GM10266 (cell line): ENCODE results near the gene ADAMTS17.

Source experiments
- DNase-seq: peaks from one replicate; pipeline ENCODE4 v3.0.0; 2012; ENCODE audit errors: extremely low spot score
- TF ChIP-seq, protein P1 (sequence below): IDR thresholded peaks from 2 replicates; pipeline ENCODE4 v1.5.1; 2012; ENCODE audit warnings: mild to moderate bottlenecking, low read depth; ENCODE audit not compliant: control insufficient read depth, insufficient read depth; ENCODE audit errors: missing control alignments

The ADAMTS17 gene

DNA sequence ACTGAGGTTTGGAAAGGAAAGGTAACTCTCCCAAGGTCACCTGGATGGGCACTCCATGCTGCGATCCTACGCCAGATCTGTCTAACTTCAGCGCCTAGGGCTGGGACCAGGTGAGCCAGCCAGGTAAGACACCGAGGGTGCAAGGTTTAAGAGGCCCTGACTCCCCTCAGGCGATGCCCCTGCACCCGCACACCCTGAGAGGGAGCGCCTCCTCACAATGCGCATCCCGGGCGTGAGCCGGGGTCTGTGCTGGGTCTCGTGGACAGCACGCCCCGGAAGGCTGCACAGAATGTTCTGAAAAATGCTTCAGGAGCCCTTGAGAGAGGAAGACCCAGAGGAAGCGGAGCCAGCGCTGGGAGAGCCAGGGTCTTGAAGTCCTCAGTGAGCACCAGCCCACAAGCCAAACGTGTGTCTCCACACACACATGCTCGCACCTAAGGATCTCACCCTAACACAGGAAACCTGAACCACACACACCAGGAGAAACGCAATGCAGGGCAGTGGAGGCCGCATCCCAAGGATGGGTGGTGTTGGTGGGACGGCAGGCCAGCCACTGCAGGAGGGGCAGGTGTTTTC is 142.0 kb downstream of the ADAMTS17 start:
- TF ChIP-seq, protein P1, sequence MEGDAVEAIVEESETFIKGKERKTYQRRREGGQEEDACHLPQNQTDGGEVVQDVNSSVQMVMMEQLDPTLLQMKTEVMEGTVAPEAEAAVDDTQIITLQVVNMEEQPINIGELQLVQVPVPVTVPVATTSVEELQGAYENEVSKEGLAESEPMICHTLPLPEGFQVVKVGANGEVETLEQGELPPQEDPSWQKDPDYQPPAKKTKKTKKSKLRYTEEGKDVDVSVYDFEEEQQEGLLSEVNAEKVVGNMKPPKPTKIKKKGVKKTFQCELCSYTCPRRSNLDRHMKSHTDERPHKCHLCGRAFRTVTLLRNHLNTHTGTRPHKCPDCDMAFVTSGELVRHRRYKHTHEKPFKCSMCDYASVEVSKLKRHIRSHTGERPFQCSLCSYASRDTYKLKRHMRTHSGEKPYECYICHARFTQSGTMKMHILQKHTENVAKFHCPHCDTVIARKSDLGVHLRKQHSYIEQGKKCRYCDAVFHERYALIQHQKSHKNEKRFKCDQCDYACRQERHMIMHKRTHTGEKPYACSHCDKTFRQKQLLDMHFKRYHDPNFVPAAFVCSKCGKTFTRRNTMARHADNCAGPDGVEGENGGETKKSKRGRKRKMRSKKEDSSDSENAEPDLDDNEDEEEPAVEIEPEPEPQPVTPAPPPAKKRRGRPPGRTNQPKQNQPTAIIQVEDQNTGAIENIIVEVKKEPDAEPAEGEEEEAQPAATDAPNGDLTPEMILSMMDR = no peak
- no peak for DNase-seq

DNA sequence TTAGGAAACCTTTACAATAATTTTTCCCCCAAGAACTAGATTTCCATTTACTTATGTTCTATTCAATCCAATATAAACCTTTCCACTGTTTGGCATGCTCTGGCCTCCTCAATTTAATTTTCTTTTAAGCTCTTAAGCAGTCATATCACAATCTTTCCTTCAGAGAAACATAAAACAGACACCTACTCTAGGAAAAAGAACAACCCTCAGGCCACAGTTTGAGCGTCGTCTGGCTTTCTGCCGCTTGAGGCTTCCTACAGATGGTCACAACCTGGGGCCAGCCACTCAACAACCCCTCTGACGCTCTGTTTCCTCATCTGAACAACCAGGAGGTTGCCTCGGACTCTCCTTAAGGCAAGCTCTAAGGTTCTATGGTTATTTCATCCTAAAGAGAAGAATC is 143.3 kb downstream of the ADAMTS17 start:
- TF ChIP-seq, protein P1 = no peak
- no peak for DNase-seq

DNA sequence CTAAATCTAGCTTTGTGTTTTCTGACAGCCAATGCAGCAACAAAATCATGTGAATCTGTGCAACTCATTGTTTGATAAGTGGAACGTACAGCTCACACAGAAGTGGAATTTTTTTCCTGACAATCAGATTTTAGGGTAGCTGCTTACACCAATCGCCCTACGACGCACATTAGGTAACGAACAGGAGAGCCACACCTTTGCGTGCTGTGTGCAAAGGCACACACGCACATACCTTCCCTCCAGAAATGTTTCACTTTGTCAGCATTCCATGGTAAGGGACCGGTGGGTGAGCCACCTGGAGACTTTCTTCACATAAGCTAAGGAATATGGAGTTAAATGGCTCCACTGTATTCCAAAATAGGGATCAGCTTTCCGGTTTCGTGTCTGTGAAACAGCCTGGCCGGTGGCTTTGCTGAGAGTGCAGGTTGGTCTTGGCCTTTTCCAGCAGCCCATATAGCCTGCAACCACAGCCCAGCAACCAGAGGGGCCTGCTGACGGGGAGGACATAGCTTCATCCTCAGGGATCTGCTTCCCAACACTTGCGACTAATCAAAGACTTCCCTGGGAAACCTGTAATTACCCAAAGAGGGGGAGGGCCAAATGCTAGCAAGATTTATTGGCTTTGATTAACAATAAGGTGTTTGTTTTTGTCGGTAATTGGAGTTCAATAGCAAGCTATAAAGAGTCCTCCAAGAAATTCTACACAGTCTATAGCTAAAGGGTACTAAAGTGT is 145.3 kb downstream of the ADAMTS17 start:
- TF ChIP-seq, protein P1 = no peak
- DNase-seq = no peak

DNA sequence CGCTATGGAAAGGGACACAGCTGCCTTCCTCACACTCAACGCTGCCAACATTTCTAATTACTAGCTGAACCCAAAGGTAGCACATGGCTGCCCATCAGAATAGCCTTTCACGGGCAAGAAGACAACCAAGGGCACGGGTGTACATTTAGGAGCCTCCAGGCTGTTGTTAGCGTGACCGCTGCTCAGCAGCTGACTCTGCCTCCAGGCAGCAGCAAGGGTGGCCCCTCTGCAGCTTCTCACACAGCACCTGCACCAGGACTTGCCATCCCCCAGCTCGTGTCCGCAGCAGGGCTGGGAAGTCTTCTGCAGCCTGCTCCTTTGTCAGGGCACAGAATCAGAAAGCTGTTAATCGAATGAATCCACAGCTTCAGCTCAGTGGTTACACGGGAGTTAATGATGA is 146.8 kb downstream of the ADAMTS17 start:
- TF ChIP-seq, protein P1 = no peak
- DNase-seq = no peak

DNA sequence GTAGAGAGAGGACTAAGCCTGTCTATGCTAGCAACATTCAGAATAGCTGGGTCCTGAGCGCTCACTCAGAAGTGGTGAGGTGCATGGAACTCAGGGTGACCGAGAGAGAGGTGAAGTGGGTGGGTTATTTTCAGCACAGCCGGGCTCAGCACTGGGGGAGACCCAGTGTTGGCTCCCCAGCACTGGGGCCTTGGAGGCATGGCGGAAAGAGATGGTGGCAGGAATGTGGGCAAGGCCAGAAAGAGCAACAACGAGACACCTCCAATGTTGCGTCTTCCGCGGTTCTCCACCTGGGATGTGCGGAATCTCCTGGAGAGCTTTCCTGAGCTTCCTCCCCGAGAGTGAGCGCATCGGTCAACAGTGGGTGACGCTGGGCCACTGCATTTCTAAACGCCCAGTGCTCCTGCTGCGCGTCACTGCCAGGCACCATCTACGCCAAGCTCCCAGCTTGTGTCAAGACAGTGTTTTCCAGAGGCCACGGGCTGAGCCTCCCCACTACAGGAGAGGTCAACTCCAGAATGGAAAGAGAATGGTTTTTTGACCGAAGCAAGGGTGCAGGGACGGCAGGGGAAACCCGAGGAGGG is 148.4 kb downstream of the ADAMTS17 start:
- DNase-seq = no peak
- TF ChIP-seq, protein P1 = no peak

DNA sequence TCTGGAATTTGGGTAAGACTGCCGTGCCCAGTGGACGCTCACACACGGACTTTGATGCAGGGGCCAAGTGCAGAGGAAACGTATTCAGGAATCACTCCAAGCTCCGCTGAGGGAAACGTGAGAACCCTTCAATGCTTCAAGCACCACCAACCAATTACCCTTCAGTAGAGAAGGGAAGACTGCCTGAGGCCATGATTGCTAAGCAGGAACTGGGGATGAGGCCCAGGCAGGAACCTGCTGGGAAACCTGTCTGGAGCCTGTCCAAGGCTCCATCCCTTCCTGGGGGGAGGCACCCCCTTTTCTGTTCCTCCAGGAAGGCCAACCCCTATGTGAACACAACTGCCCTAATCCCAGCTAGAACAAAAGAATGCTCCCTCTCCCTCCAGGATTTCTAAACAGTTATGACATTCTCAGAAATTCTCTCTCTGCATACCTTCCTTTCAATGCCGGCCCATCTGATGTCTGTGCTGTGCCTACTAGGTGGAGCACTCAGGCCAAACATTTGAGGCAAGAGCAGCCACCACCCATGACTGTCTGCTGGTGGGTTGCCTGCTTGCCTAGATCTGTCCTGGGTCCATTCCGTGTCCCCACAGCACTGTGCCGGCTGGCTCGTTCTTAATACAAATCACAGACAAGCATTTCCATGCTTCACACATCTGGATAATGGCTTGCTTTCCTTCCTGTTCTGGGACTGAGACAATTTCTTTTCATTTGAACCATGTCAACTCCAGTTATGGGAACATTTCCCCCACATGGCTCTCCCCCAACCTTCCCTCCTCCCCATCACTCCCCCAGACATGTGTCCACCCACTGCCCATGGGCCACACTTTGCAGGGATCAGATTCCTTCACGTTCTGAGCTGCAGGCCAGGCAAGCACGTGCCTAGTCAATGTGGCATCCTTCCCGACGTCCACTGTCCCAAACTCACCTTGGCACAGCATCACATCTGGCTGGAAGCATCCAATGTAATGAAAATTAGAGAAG is 149.4 kb downstream of the ADAMTS17 start:
- DNase-seq = no peak
- TF ChIP-seq, protein P1 = no peak
